K562 (cell line): ENCODE data around the gene CDKN2AIP. TPM values are rescaled to one million over a fixed set of nuclear protein-coding genes. Genes with fewer than 3 reads are reported as not detected.

Experiments used
- ATAC-seq: fragments of 200-7000 bp; cut with Tn5 transposase; 3 replicates; pipeline ENCODE4 v1.9.1; 2020; ENCODE audit warnings: moderate library complexity
- BruUV-seq: library from RNA; stranded (reverse); fragments of 400-500 nt; replicated peaks from 2 replicates; lab custom pipeline; 2021; lab: Mats Ljungman, UMichigan
- CTCF ChIA-PET: fragments of 300-600 bp; formaldehyde crosslinking; extraction: SDS; loops from one replicate; lab custom pipeline; 2021; ENCODE audit warnings: low intra/inter-chr PET ratio; lab: Yijun Ruan, JAX
- POLR2A ChIA-PET: fragments of 300-600, 350-650 bp; sonication (Branson Sonifier 250); formaldehyde crosslinking; extraction: SDS; loops from one replicate; lab custom pipeline; 2021; ENCODE audit warnings: antibody characterized with exemption, inconsistent platforms; lab: Yijun Ruan, JAX
- DNase-seq, 4 experiments: peaks; one replicate each; pipeline versions ENCODE4 v3.0.0 to v3.0.0-alpha.2; 2011 to 2018; ENCODE audit warnings: low spot score in 3 of 4, mixed read lengths in 3 of 4; ENCODE audit errors: extremely low read depth in 1 of 4
- FAIRE-seq: peaks from 2 replicates; lab custom pipeline; 2011; peaks lifted over from hg19 to GRCh38; lab: Jason Lieb, UNC
- H2AFZ ChIP-seq: 2 replicates; pipeline ENCODE4 v1.6.0; 2011; ENCODE audit warnings: low read depth, low read length, control low read depth, inconsistent platforms
- H3K27ac ChIP-seq: fragments of 200-600 bp; 3 replicates; pipeline ENCODE4 v1.8.0; 2011; ENCODE audit warnings: low read depth, mild to moderate bottlenecking, control low read depth, inconsistent platforms, low read length, moderate library complexity, mixed read lengths; ENCODE audit errors: extremely low read depth
- H3K27me3 ChIP-seq, 2 experiments: fragments of 300-600 bp in 1 of 2; 2 replicates in 1 of 2; 3 replicates in 1 of 2; pipeline versions ENCODE4 v1.6.0 to v1.8.0; 2011; ENCODE audit warnings: inconsistent platforms in 2 of 2, low read length in 2 of 2, mild to moderate bottlenecking in 1 of 2, mixed read lengths in 1 of 2, moderate library complexity in 1 of 2; ENCODE audit not compliant: control insufficient read depth in 2 of 2, insufficient read depth in 2 of 2
- H3K36me3 ChIP-seq: fragments of 300-600 bp; 3 replicates; pipeline ENCODE4 v1.8.0; 2011; ENCODE audit warnings: mild to moderate bottlenecking, low read length, inconsistent platforms; ENCODE audit not compliant: control insufficient read depth, insufficient read depth
- H3K4me1 ChIP-seq, 2 experiments: fragments of 200-600 bp in 1 of 2; replicated peaks in 1 of 2; 2 replicates in 1 of 2; 3 replicates in 1 of 2; pipeline versions ENCODE4 v1.5.1 to v1.8.0; 2011; ENCODE audit warnings: inconsistent platforms in 2 of 2, low read length in 2 of 2, mild to moderate bottlenecking in 1 of 2, mixed read lengths in 1 of 2, moderate library complexity in 1 of 2; ENCODE audit not compliant: control insufficient read depth in 2 of 2, insufficient read depth in 2 of 2
- H3K4me2 ChIP-seq: 2 replicates; pipeline ENCODE4 v1.6.1; 2011; ENCODE audit warnings: low read length, control low read depth, inconsistent platforms, mixed read lengths; ENCODE audit not compliant: insufficient read depth
- H3K4me3 ChIP-seq: fragments of 200-600 bp; sonication (generic), shearing (Covaris generic); 2 replicates; pipeline ENCODE4 v1.5.1; 2016; ENCODE audit warnings: control low read depth, inconsistent platforms
- H3K79me2 ChIP-seq: fragments of 200-600 bp; 3 replicates; pipeline ENCODE4 v1.8.0; 2011; ENCODE audit warnings: low read length, inconsistent platforms; ENCODE audit not compliant: control insufficient read depth, insufficient read depth
- H3K9ac ChIP-seq, 2 experiments: 2 replicates each; pipeline versions ENCODE4 v1.6.0 to v1.6.1; 2011; ENCODE audit warnings: low read depth in 2 of 2, low read length in 2 of 2, control low read depth in 1 of 2, inconsistent platforms in 1 of 2, mild to moderate bottlenecking in 1 of 2, mixed read lengths in 1 of 2; ENCODE audit not compliant: insufficient read depth in 1 of 2
- H3K9me1 ChIP-seq: one replicate; pipeline ENCODE4 v1.6.0; 2011; ENCODE audit warnings: inconsistent platforms, mild to moderate bottlenecking, low read length, moderate library complexity; ENCODE audit not compliant: control insufficient read depth, insufficient read depth
- H3K9me3 ChIP-seq: replicated peaks from 2 replicates; pipeline ENCODE4 v1.5.1; 2011; ENCODE audit warnings: low read depth, low read length, inconsistent platforms; ENCODE audit not compliant: control insufficient read depth, insufficient read depth
- H4K20me1 ChIP-seq: replicated peaks from 2 replicates; pipeline ENCODE4 v1.6.1; 2011; ENCODE audit warnings: low read length, inconsistent platforms, mixed read lengths; ENCODE audit not compliant: control insufficient read depth, insufficient read depth
- ATF3 ChIP-seq, 2 experiments: fragments of 450-650 bp in 1 of 2; sonication (generic) in 1 of 2; formaldehyde crosslinking in 1 of 2; IDR thresholded peaks in 1 of 2; conservative IDR thresholded peaks in 1 of 2; 2 replicates each; pipeline versions ENCODE4 v1.6.1 to v1.8.1; 2016 to 2023; ENCODE audit warnings: mild to moderate bottlenecking in 2 of 2, moderate library complexity in 2 of 2, inconsistent platforms in 1 of 2, missing genetic modification reagents in 1 of 2
- BACH1 ChIP-seq: fragments of 200-800 bp; sonication (Bioruptor generic); IDR thresholded peaks from 2 replicates; pipeline ENCODE4 v1.6.1; 2016; ENCODE audit warnings: missing genetic modification characterization, missing compliant biosample characterization
- ETV6 ChIP-seq, 3 experiments: fragments of 150-350 bp in 1 of 3; sonication (generic) in 1 of 3; formaldehyde crosslinking in 1 of 3; IDR thresholded peaks; 2 replicates each; pipeline versions ENCODE4 v1.6.1 to v1.8.0; 2014 to 2022; ENCODE audit warnings: borderline replicate concordance in 2 of 3, low read depth in 2 of 3, antibody characterized with exemption in 1 of 3, low read length in 1 of 3, mild to moderate bottlenecking in 1 of 3, missing genetic modification reagents in 1 of 3
- FOSL1 ChIP-seq: fragments of 200-800 bp; sonication (Bioruptor generic); conservative IDR thresholded peaks from 2 replicates; pipeline ENCODE4 v1.6.1; 2016; ENCODE audit warnings: missing genetic modification characterization, missing compliant biosample characterization
- HNRNPK ChIP-seq: fragments of 200-400 bp; formaldehyde crosslinking; IDR thresholded peaks from one replicate; pipeline ENCODE4 v1.6.1; 2018; ENCODE audit warnings: mild to moderate bottlenecking, low read depth, low read length; ENCODE audit not compliant: poor library complexity, severe bottlenecking
- JUND ChIP-seq, 2 experiments: IDR thresholded peaks; 2 replicates in 1 of 2; 3 replicates in 1 of 2; pipeline ENCODE4 v1.6.1; 2011; ENCODE audit warnings: borderline replicate concordance in 2 of 2, low read depth in 2 of 2, low read length in 2 of 2, improper control_type of control experiment in 1 of 2, missing biosample characterization in 1 of 2, missing genetic modification characterization in 1 of 2, missing genetic modification reagents in 1 of 2
- NCOA4 ChIP-seq: fragments of 450-650 bp; IDR thresholded peaks from 2 replicates; pipeline ENCODE4 v1.6.1; 2018; ENCODE audit warnings: mild to moderate bottlenecking; ENCODE audit not compliant: partially characterized antibody
- SIN3A ChIP-seq, 2 experiments: fragments of 150-350 bp in 1 of 2; IDR thresholded peaks; 2 replicates each; pipeline ENCODE4 v1.6.1; 2011 to 2016; ENCODE audit warnings: borderline replicate concordance in 2 of 2, low read depth in 2 of 2, low read length in 2 of 2, mild to moderate bottlenecking in 2 of 2, moderate library complexity in 2 of 2; ENCODE audit not compliant: control insufficient read depth in 1 of 2
- SPI1 ChIP-seq: IDR thresholded peaks from 2 replicates; pipeline ENCODE4 v1.6.1; 2011; ENCODE audit warnings: low read depth, low read length, control low read depth, borderline replicate concordance
- TARDBP ChIP-seq: fragments of 450-650 bp; IDR thresholded peaks from 2 replicates; pipeline ENCODE4 v1.6.1; 2016
- ZNF785 ChIP-seq: fragments of 250-450 bp; sonication (Bioruptor Pico); IDR thresholded peaks from 2 replicates; pipeline ENCODE4 v1.4.0; 2020; ENCODE audit warnings: mild to moderate bottlenecking
- in situ Hi-C: fragments of 300-500 bp; cut with MboI; formaldehyde crosslinking; loops from 4 replicates; pipeline ENCODE4 v1.15.0; 2018; ENCODE audit warnings: inconsistent platforms, mixed read lengths
- intact Hi-C: fragments of 100-400 bp; cut with micrococcal nuclease; formaldehyde crosslinking; loops from 2 replicates; pipeline ENCODE4 v1.14.2; 2022
- polyA plus RNA-seq, 8 experiments: library from polyadenylated mRNA; depleted of rRNA in 4 of 8; stranded (reverse) in 5 of 8; unstranded in 3 of 8; fragments of >200 nt; fragmentation: Nextera tagmentation in 2 of 8; fragmentation: Illumina TruSeq in 1 of 8; extraction: Ambion mirVana in 2 of 8; extraction: Trizol in 1 of 8; gene quantifications; 2 replicates each; pipeline versions ENCODE4 v1.2.1 to v1.2.3, GENCODE V29; 2011 to 2014; ENCODE audit warnings: inconsistent platforms in 1 of 8, missing spikeins in 1 of 8
- total RNA-seq, 7 experiments: library from RNA; depleted of rRNA in 6 of 7; stranded (reverse); fragments of >200 nt in 6 of 7; fragmentation: Illumina TruSeq in 2 of 7; extraction: Trizol in 2 of 7; gene quantifications; 2 replicates each; pipeline versions ENCODE4 v1.2.1 to v1.2.3, GENCODE V29; 2011 to 2021; ENCODE audit warnings: low replicate concordance in 1 of 7

The CDKN2AIP gene
- total and polyA plus RNA-seq, 9 of the 15 experiments (the other 6 are each of a cell fraction or from before 2014, with no cell fraction given) = 5.9 to 22.0 (median 19.7) TPM

- no peaks in the 10 kb centered on the region for H3K79me2 ChIP-seq
- peak overlapping the region; percentile 34 for H3K27ac ChIP-seq
- H3K4me2 ChIP-seq = no peak overlapping the region
- peak; percentile 49 for FAIRE-seq
- H3K36me3 ChIP-seq = no peaks in the 10 kb centered on the region
- no peak for ATAC-seq
- no peaks in the 10 kb centered on the region for H3K9me1 ChIP-seq
- H2AFZ ChIP-seq = peak overlapping the region; percentile 92
- intact Hi-C loops (loop anchor here (5.0 kb wide), 1 partner anchor 34 kb away; no protein-coding TSS in a partner anchor), in situ Hi-C loops (no loop called here)
- TF ChIP-seq SIN3A (IDR thresholded peaks at IDR 0.05; ENCODE audit: borderline replicate concordance in 2 of 2, control insufficient read depth in 1 of 2, low read depth in 2 of 2, low read length in 2 of 2) = no peak
- TF ChIP-seq ATF3 (IDR thresholded peaks at IDR 0.05) = peak; percentile 22; the same call in 1 of the 2 replicates
- TF ChIP-seq ATF3 (CRISPR knock-in tag; conservative IDR thresholded peaks at IDR 0.05) = no peak
- no peak for TF ChIP-seq TARDBP
- TF ChIP-seq BACH1 (tag) = no peak
- TF ChIP-seq JUND (IDR thresholded peaks at IDR 0.05; ENCODE audit: borderline replicate concordance, low read depth, low read length) = 0 out of 2 replicates have a peak, but pooled peaks have one; percentile 3
- TF ChIP-seq JUND (tag; IDR thresholded peaks at IDR 0.05; ENCODE audit: borderline replicate concordance, low read depth, low read length) = 0 out of 3 replicates have a peak, but pooled peaks have one; percentile 21
- TF ChIP-seq ETV6 (IDR thresholded peaks at IDR 0.05; ENCODE audit: borderline replicate concordance in 1 of 2, low read depth in 2 of 2, low read length in 1 of 2) = peak; percentile 74 to 94
- TF ChIP-seq ETV6 (CRISPR knock-in tag; IDR thresholded peaks at IDR 0.05; ENCODE audit: borderline replicate concordance) = no peak
- TF ChIP-seq NCOA4 = no peak
- TF ChIP-seq FOSL1 = peak; percentile 40; the same call in 1 of the 2 replicates
- TF ChIP-seq HNRNPK = no peak
- peak; percentile 48; the same call in 1 of the 2 replicates for TF ChIP-seq SPI1
- TF ChIP-seq ZNF785 (CRISPR knock-in tag) = no peak
- no peaks in the 10 kb centered on the region for H3K27me3 ChIP-seq
- no peaks in the 10 kb centered on the region for H3K9me3 ChIP-seq
- CTCF ChIA-PET = no interaction called here
- H4K20me1 ChIP-seq = no peaks in the 10 kb centered on the region
- no peak for DNase-seq
- H3K9ac ChIP-seq = no peak overlapping the region
- H3K4me1 ChIP-seq = peaks cover 38 to 42% of the 10 kb centered on the region in 2 experiments
- POLR2A ChIA-PET = interaction anchor here (0.6 kb wide), 1 partner anchor 481 kb away, joined by 3 read pairs; no protein-coding TSS in a partner anchor
- BruUV-seq = no TSS peak
- no peak overlapping the region for H3K4me3 ChIP-seq
Measured at GRCh38 chr4:183396227-183396637, 48.2 kb upstream of the CDKN2AIP start.
